ENCODE results near the gene EPB41L2. TPM values are rescaled to one million over a fixed set of nuclear protein-coding genes. Genes with fewer than 3 reads are reported as not detected.

EPB41L2 gene
- total RNA-seq, 1 experiment from 2014 or later: 181 TPM

DNA sequence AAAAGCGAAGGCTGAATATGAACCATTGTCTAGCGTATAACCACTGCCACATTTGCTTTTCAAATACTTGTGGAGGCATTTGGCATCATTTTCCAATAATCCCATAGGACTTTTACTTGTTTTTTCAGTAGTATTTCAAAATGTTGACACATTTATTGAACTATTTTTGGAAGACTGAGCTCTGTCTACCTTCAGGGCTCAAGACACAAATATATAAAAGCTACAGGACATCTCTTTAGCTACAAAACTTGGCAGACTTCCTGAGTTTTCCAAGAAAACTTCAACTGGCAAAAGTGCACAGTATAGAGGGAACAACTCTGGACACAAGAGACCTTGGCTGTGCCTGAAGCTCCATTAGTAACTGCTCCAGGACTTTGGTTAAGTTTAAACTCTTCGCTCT, 13.4 kb downstream of the EPB41L2 start:
- no peak overlapping the region for H3K4me3 ChIP-seq (ENCODE audit: low read depth, low read length, poor library complexity, severe bottlenecking)
- H3K27me3 ChIP-seq (replicated peaks; ENCODE audit: insufficient read depth, low read depth, low read length, poor library complexity): no peaks in the 10 kb centered on the region
- H3K36me3 ChIP-seq (ENCODE audit: insufficient read depth, low read length, poor library complexity, severe bottlenecking): peaks cover 14% of the 10 kb centered on the region
- TF ChIP-seq EZH2 (IDR thresholded peaks at IDR 0.05; ENCODE audit: borderline replicate concordance, low read depth, low read length, poor library complexity, severe bottlenecking): no peak
- TF ChIP-seq, protein P1, sequence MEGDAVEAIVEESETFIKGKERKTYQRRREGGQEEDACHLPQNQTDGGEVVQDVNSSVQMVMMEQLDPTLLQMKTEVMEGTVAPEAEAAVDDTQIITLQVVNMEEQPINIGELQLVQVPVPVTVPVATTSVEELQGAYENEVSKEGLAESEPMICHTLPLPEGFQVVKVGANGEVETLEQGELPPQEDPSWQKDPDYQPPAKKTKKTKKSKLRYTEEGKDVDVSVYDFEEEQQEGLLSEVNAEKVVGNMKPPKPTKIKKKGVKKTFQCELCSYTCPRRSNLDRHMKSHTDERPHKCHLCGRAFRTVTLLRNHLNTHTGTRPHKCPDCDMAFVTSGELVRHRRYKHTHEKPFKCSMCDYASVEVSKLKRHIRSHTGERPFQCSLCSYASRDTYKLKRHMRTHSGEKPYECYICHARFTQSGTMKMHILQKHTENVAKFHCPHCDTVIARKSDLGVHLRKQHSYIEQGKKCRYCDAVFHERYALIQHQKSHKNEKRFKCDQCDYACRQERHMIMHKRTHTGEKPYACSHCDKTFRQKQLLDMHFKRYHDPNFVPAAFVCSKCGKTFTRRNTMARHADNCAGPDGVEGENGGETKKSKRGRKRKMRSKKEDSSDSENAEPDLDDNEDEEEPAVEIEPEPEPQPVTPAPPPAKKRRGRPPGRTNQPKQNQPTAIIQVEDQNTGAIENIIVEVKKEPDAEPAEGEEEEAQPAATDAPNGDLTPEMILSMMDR (conservative IDR thresholded peaks at IDR 0.05; ENCODE audit: low read depth, low read length): no peak
- intact Hi-C loops (cut with micrococcal nuclease; ENCODE audit: unreplicated experiment): no loop called here
- ChIA-PET CTCF (no interaction called here), POLR2A (ENCODE audit: low non-redundant PET) (no interaction called here)
- H3K4me1 ChIP-seq (ENCODE audit: insufficient read depth, low read length, poor library complexity, severe bottlenecking): peaks cover 37% of the 10 kb centered on the region
- BruUV-seq (replicated peaks): no TSS peak
- peaks cover 11% of the 10 kb centered on the region for H3K9me3 ChIP-seq (ENCODE audit: low read depth, low read length, poor library complexity, severe bottlenecking)
- H3K27ac ChIP-seq (ENCODE audit: low read depth, low read length, poor library complexity, severe bottlenecking): no peak overlapping the region
- DNase-seq (ENCODE audit: low spot score): no peak

DNA sequence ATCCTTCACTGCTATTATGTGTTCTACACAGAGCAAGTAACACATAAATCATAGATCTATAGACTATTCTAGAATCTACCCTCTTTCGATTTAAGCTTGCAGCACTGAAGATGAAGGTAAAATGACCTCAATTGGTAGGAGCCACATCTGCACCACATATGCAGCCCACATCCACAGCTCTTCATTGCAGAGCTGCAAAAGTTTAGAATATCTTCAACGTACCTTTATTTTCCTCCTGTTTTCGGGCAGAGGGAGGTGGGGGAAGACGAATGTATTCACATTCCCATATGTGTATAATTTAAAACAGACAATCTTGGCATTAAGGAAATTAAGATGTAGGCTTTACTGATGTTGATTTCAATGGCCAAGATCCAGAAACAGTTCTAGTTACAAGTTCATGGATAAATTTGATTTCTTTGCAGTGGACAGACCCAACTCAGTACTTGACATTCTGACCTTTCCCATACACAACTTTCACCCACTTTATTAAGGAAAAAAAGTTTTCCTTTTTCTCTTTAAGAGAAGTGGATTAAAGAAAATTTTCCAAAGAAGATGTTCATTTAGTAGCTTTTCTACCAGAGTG, 14.0 kb downstream of the EPB41L2 start:
- TF ChIP-seq EZH2 (IDR thresholded peaks at IDR 0.05; ENCODE audit: borderline replicate concordance, low read depth, low read length, poor library complexity, severe bottlenecking): no peak
- TF ChIP-seq, protein P1 (conservative IDR thresholded peaks at IDR 0.05; ENCODE audit: low read depth, low read length): no peak
- intact Hi-C loops (cut with micrococcal nuclease; ENCODE audit: unreplicated experiment): no loop called here
- H3K4me3 ChIP-seq (ENCODE audit: low read depth, low read length, poor library complexity, severe bottlenecking): no peak overlapping the region
- no peaks in the 10 kb centered on the region for H3K27me3 ChIP-seq (replicated peaks; ENCODE audit: insufficient read depth, low read depth, low read length, poor library complexity)
- no peak overlapping the region for H3K27ac ChIP-seq (ENCODE audit: low read depth, low read length, poor library complexity, severe bottlenecking)
- POLR2A ChIA-PET (ENCODE audit: low non-redundant PET): no interaction called here
- peaks cover 6% of the 10 kb centered on the region for H3K9me3 ChIP-seq (ENCODE audit: low read depth, low read length, poor library complexity, severe bottlenecking)
- H3K4me1 ChIP-seq (ENCODE audit: insufficient read depth, low read length, poor library complexity, severe bottlenecking): peaks cover 37% of the 10 kb centered on the region
- peaks cover 9% of the 10 kb centered on the region for H3K36me3 ChIP-seq (ENCODE audit: insufficient read depth, low read length, poor library complexity, severe bottlenecking)
- CTCF ChIA-PET: no interaction called here
- DNase-seq (ENCODE audit: low spot score): no peak
- no TSS peak for BruUV-seq (replicated peaks)

- no peak overlapping the region for H3K27ac ChIP-seq (ENCODE audit: low read depth, low read length, poor library complexity, severe bottlenecking)
- POLR2A ChIA-PET (ENCODE audit: low non-redundant PET): no interaction called here
- H3K27me3 ChIP-seq (replicated peaks; ENCODE audit: insufficient read depth, low read depth, low read length, poor library complexity): no peaks in the 10 kb centered on the region
- BruUV-seq (replicated peaks): no TSS peak
- no peak for DNase-seq (ENCODE audit: low spot score)
- intact Hi-C loops (cut with micrococcal nuclease; ENCODE audit: unreplicated experiment): no loop called here
- peaks cover 37% of the 10 kb centered on the region for H3K4me1 ChIP-seq (ENCODE audit: insufficient read depth, low read length, poor library complexity, severe bottlenecking)
- peaks cover 3% of the 10 kb centered on the region for H3K36me3 ChIP-seq (ENCODE audit: insufficient read depth, low read length, poor library complexity, severe bottlenecking)
- CTCF ChIA-PET: no interaction called here
- TF ChIP-seq, protein P1 (conservative IDR thresholded peaks at IDR 0.05; ENCODE audit: low read depth, low read length): no peak
- no peak for TF ChIP-seq EZH2 (IDR thresholded peaks at IDR 0.05; ENCODE audit: borderline replicate concordance, low read depth, low read length, poor library complexity, severe bottlenecking)
- no peak overlapping the region for H3K4me3 ChIP-seq (ENCODE audit: low read depth, low read length, poor library complexity, severe bottlenecking)
- H3K9me3 ChIP-seq (ENCODE audit: low read depth, low read length, poor library complexity, severe bottlenecking): no peaks in the 10 kb centered on the region
Observed at GRCh38 chr6:131048459-131048858, 14.6 kb downstream of the EPB41L2 start.
